ENCODE results near the gene ARFRP1.
"Not testable (repeated sequence)": the region's sequence is repeated elsewhere in the genome, so short reads cannot be mapped to it uniquely, and the experiment has no call there.

ARFRP1 gene

GRCh38 chr20:63657260-63657936 lies 50.4 kb downstream of the ARFRP1 start:
- DNase-seq (ENCODE audit: low read depth in 2 of 2) = no peak

GRCh38 chr20:63656451-63656850 lies 51.3 kb downstream of the ARFRP1 start:
- DNase-seq (ENCODE audit: low read depth in 2 of 2) = no peak

GRCh38 chr20:63655249-63655648 lies 52.5 kb downstream of the ARFRP1 start:
- no peak for DNase-seq (ENCODE audit: low read depth in 2 of 2)

GRCh38 chr20:63653974-63654668 lies 53.7 kb downstream of the ARFRP1 start:
- DNase-seq (ENCODE audit: low read depth in 2 of 2) = no peak

GRCh38 chr20:63653041-63653973 lies 54.5 kb downstream of the ARFRP1 start, which contains the start of gene STMN3:
STMN3 (minus strand) TSS chr20:63653424; CDS start chr20:63653345, 79 bp downstream.
- peak; percentile 58 to 67 for DNase-seq (ENCODE audit: low read depth in 2 of 2)

GRCh38 chr20:63652192-63652980 lies 55.4 kb downstream of the ARFRP1 start:
- no peak for DNase-seq (ENCODE audit: low read depth in 2 of 2)

GRCh38 chr20:63651942-63652191 lies 55.9 kb downstream of the ARFRP1 start:
- no peak for DNase-seq (ENCODE audit: low read depth in 2 of 2)

GRCh38 chr20:63650486-63650885 lies 57.3 kb downstream of the ARFRP1 start:
- not testable (repeated sequence) for DNase-seq (ENCODE audit: low read depth in 2 of 2)

- DNase-seq (ENCODE audit: low read depth in 2 of 2) = no peak
These were observed 58.7 kb downstream of the ARFRP1 start for GRCh38 chr20:63648895-63649589.

Measured in stimulated activated CD4-positive, alpha-beta T cell treated with anti-CD3 and anti-CD28 coated beads, Interleukin-4, amount 100 ng/mL, for 48 hours (primary cell).